CD4-positive, alpha-beta T cell treated with Interleukin-15 for 4 hours (primary cell): ENCODE results near the gene GAL.
"Not testable (repeated sequence)": the region's sequence is repeated elsewhere in the genome, so short reads cannot be mapped to it uniquely, and the experiment has no call there.

Experiments
- DNase-seq: peaks from one replicate; pipeline ENCODE4 v3.0.0-alpha.2; 2020; ENCODE audit warnings: low spot score

Gene GAL

GRCh38 chr11:68684385-68685356 is at the start of gene GAL:
Gene GAL, plus strand, starts transcription at chr11:68684544. Its CDS starts 380 bp downstream, at chr11:68684924.
- no peak for DNase-seq

GRCh38 chr11:68634606-68635005 is 49.7 kb upstream of the GAL start:
- DNase-seq: not testable (repeated sequence)

GRCh38 chr11:68635172-68635571 is 49.2 kb upstream of the GAL start:
- not testable (repeated sequence) for DNase-seq

GRCh38 chr11:68635883-68636282 is 48.5 kb upstream of the GAL start:
- DNase-seq: not testable (repeated sequence)

GRCh38 chr11:68639322-68639721 is 45.0 kb upstream of the GAL start:
- DNase-seq: not testable (repeated sequence)

GRCh38 chr11:68641880-68642279 is 42.5 kb upstream of the GAL start:
- no peak for DNase-seq

- DNase-seq: no peak
Observed at GRCh38 chr11:68643585-68643984, 40.8 kb upstream of the GAL start.

- no peak for DNase-seq
Observed at GRCh38 chr11:68646832-68647231, 37.5 kb upstream of the GAL start.

GRCh38 chr11:68649851-68650555 is 34.3 kb upstream of the GAL start:
- no peak for DNase-seq

GRCh38 chr11:68650801-68651200 is 33.5 kb upstream of the GAL start:
- no peak for DNase-seq

- DNase-seq: no peak
Observed at GRCh38 chr11:68651208-68651984, 32.9 kb upstream of the GAL start.

- DNase-seq: no peak
Observed at GRCh38 chr11:68651985-68652682, 32.2 kb upstream of the GAL start.

GRCh38 chr11:68652683-68653156 is 31.6 kb upstream of the GAL start:
- DNase-seq: no peak

GRCh38 chr11:68653486-68654430 is 30.6 kb upstream of the GAL start:
- no peak for DNase-seq

- no peak for DNase-seq
Observed at GRCh38 chr11:68654978-68655377, 29.4 kb upstream of the GAL start.

GRCh38 chr11:68655406-68655805 is 28.9 kb upstream of the GAL start:
- DNase-seq: no peak

- no peak for DNase-seq
Observed at GRCh38 chr11:68655806-68656205, 28.5 kb upstream of the GAL start.

- DNase-seq: no peak
Observed at GRCh38 chr11:68657021-68657780, 27.1 kb upstream of the GAL start.

- DNase-seq: no peak
Observed at GRCh38 chr11:68658097-68658496, 26.2 kb upstream of the GAL start.

GRCh38 chr11:68658661-68659060 is 25.7 kb upstream of the GAL start:
- DNase-seq: no peak
